SHP77 treated with DMSO at 0.1 percent for 48 hours (cell line): Measurements from ENCODE around the gene SPOP.

Experiments used
- DNase-seq: peaks from one replicate; lab custom pipeline; 2025; lab: John Stamatoyannopoulos, UW

The SPOP gene

GRCh38 chr17:49549691-49550678 lies 127.9 kb downstream of the SPOP start:
- DNase-seq, result no peak

DNA sequence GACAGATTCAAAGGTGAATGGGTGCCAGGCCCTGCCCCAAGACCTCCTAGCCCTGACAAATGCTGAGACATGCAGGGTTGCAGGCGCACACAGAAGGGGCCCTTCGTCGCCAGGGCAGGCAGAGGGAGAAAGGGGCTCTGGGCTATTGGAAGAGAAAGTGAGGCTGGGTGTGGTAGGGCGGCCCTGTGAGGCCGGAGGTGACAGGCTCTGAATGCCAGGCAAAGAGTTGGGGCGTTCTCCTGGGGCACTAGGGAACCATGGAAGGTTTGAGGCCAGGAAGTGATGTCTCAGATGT lies 128.6 kb downstream of the SPOP start:
- no peak for DNase-seq
